Raji (cell line): ENCODE results near the gene VRK1.

Experiments
- POLR2A ChIP-seq: IDR thresholded peaks from 2 replicates; pipeline ENCODE4 v1.6.1; 2011; ENCODE audit warnings: low read depth, low read length, control low read depth; ENCODE audit not compliant: insufficient read depth

The VRK1 gene

GRCh38 chr14:96839251-96839650 is 42.1 kb downstream of the VRK1 start:
- TF ChIP-seq POLR2A, result no peak

DNA sequence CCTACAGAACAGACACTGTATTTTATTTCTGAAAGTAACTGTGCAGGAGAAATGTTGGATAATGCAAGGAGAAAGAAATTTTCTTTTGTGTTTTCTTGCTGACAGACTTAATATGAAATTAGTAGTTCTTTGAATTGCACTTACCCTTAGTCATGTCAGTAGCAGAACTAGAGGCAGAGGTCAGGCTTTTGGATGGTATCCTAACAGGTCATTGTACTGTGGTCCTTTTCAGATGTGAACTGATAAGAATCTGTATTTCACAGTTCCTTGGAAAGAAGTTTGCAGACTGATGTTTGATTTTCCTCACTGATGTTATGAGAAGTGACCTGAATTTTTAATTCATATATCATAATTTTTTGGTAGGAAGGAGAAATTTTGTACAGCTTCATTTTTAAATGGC is 46.0 kb downstream of the VRK1 start:
- no peak for TF ChIP-seq POLR2A

DNA sequence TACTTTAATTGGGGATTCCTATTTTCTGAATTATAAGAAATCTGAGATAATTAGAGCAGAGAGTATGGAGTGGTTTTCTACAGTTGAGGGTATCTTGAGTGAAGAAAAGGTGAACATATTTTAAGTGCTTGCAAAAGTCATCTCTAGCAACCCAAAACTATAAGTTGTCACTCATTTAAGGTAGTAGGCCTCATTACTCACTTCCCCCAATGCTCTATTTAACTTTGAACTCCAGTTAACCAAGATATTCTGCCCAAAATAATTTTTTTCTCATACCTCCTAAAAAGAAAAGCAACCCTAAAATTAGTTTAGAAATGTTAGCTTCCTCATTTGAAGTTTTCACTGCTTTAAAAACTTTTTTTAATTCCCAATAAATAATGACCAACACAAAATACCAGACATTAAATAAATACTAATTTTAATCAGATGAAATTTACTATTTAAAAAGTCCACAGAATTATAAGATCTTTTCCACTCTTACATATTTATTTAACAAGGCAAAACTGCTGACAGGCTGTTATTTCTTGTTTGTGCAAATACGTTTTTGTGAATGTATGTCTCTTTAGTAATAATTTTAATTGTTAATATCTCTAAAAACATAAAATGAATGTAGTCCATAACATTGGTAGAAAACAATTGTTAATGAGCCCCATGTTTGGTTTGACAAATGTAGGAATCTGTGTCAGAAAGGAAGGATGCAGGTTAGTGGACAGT is 47.8 kb downstream of the VRK1 start:
- TF ChIP-seq POLR2A, result no peak

DNA sequence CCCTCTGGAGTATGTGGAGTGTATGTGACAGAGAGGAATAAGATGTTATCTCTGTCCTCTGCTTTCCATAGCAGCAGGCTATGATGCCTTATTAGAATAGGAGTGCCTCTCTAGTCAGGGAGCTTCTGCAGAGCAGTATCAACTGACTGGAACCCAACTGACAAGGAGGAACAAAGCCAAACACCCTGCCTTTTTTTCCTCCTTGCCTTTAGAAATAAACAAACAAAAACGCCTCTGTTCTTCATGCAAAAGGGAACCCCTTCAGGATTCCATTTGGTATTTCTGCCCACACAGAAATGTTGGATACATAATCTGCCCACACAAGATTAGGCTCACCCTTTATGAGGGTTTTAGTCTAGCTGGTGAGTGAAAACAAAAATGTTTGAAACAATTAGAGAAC is 50.3 kb downstream of the VRK1 start:
- TF ChIP-seq POLR2A, result no peak

- no peak for TF ChIP-seq POLR2A
These were observed 50.8 kb downstream of the VRK1 start for GRCh38 chr14:96848011-96848410.

DNA sequence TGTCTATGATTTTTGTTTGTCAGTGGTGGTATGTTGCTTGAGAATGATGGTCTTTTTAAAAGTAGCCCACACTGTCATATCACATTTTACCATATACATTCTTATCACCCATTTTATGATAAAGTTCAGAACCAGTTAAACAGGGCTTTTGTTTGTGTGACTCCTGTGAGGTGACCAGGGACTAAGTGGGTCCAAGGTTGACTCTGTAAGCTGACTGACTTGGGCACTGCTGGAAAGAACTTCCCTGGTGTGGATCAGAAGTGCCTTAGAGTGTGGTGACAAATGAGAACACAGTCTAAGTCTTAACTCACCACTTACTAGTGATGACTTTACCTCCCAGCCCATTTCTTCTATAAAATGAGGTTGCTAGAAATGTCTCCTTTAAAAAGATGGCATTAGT is 52.6 kb downstream of the VRK1 start:
- no peak for TF ChIP-seq POLR2A

DNA sequence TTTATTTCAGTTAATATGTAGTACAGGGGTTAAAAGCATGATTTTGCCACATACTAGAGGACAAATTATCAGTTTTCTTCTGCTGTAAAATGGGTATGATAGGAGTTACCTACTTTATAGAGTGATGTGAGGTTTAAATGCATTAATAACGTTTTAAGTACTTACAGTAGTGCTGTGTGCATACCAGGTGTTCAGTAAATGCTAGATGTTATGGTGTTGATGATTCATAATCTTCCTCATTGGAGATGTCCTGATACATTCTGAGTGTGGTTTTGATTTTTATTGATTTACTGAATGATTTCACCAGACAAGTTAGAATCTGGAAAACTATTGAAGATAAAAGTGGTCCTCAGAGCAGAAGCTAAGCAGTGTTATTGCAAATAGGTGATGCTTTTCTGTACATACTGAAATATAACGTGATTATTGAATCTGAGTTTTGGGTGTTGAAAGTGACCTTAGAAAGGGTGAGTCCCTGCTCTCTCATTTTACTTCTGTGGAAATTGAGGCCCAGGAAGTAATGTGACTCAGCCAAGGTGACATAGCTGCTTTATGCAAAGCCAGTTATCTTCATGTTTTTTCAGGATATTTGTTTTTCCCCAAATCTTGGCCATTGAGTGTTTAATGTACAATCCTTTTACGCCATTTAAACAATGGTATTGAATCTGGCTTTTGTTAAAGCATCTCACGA is 54.7 kb downstream of the VRK1 start:
- no peak for TF ChIP-seq POLR2A

DNA sequence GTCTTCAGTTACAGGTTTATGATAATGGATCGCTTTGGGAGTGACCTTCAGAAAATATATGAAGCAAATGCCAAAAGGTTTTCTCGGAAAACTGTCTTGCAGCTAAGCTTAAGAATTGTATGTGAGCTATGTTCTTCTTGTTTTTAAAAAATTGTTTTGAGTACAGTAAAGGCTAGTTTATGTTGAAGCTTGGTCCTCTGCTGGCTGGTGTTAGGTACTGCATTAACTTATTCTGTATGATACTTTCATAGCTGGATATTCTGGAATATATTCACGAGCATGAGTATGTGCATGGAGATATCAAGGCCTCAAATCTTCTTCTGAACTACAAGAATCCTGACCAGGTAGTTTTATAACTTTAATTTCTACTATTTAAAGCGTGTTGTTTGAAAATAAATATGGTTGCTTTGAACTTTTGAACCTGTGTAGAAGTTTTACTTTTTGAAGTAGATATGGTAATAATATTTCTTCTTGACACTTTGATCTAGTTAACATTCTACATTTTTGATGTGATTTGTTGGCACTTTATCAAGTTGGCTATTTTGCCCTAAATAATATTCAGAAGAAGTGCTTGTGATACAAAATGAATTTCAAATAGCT is 55.7 kb downstream of the VRK1 start:
- TF ChIP-seq POLR2A, result no peak

DNA sequence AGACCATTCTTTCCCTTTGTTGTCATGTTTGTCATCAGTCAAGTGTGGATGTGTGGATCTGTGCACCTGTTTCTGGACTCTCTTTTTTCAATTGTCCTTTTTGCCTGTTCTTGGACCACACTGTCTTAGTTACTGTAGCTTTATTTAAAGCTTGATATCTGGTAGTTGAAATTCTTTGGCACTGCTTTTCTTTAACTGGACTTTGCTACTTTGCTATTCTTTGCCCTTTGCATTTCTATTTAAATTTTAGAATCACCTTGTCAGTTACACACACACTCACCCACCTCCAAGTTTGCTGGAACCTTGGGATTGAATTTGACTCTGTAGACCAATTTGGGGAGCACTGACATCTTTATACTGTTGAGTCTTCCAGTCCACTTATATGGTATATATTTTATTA is 61.5 kb downstream of the VRK1 start:
- no peak for TF ChIP-seq POLR2A

DNA sequence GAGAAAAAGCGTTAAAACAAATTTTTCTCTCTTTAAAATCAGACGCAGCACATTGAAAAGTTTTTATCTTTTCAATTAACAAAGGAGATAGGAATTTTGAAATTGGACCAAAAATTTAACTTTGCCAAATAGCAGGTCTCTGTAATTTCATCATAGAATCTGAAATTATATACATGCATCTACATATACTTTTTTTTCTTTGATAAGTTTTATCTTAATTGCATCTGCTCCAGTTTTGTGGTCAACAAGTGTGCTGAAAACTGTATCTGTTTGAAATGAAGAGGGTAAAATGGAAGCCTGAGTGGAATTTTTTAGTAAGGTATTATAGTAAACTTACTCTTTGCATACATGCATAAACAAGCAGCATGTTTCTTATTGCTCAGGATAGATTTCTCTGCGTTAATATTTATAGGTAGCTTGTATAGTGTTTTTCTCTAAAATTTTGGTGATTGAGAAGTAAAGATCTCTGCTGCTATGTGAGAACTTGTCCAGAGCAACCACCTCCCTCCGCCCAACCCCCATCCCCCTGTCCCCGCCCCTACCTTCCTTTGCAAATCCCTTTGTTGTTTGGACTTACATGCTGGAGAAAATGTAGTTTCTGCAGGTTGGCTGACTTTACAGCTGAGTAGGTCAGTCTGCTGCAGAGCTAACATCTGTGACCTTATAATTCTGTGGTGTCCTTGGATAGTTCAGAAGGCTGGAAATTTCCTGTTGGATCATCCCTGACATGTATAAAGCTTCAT is 64.6 kb downstream of the VRK1 start:
- no peak for TF ChIP-seq POLR2A

- no peak for TF ChIP-seq POLR2A
These were observed 66.3 kb downstream of the VRK1 start for GRCh38 chr14:96863327-96863985.

GRCh38 chr14:96863986-96864330 is 66.8 kb downstream of the VRK1 start:
- TF ChIP-seq POLR2A, result no peak

DNA sequence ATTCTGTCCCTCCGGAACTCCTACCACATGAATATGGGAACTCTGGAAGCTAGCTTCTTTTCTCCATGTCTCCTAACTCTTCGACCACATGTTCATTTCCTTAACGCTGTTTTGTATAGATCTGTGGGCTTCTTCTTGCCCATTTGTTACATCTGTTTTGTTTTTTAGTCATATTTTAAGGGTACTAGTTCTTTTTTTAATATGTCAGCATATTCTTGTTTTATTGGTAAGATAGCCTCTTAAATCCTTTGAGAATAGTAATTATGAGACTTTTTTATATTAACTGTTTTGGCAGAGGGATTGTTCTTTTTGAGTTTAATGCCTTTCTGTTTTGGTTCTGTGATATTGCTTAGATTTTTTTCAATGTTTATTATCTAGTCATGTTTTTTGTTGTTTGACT is 70.5 kb downstream of the VRK1 start:
- no peak for TF ChIP-seq POLR2A

- TF ChIP-seq POLR2A, result no peak
These were observed 76.9 kb downstream of the VRK1 start for GRCh38 chr14:96874127-96874526.

DNA sequence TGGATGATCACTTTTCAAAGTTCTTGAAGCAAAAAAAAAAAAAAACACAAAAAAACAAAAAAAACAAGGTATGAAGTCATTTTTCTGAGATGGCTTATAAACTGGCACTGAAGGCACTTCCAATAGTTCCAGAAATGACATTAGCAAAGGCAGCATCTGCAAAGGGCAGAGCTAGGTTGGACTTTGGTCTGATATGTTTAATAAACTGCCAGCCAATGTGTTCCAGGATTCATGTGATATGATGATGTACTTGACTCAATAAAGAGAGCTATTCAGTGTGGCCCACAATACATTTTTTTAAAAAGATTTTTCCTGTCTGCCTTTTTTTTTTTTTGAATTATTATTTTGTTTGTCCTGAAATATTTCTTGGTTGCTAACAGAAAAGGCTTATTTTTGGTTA is 79.6 kb downstream of the VRK1 start:
- TF ChIP-seq POLR2A, result no peak
